HG02571 (cell line): Measurements from ENCODE around the gene PTPRE.

Experiments used
- ATAC-seq: cut with Tn5 transposase; IDR thresholded peaks from one replicate; pipeline ENCODE4 v1.9.1; 2021; ENCODE audit warnings: mild to moderate bottlenecking, moderate library complexity; ENCODE audit not compliant: unreplicated experiment

Gene PTPRE

GRCh38 chr10:128058106-128058749 is 151.3 kb downstream of the PTPRE start:
- no peak for ATAC-seq

GRCh38 chr10:128058750-128059134 is 151.8 kb downstream of the PTPRE start:
- no peak for ATAC-seq

- ATAC-seq = no peak
Observed at GRCh38 chr10:128059266-128059981, 152.5 kb downstream of the PTPRE start.

DNA sequence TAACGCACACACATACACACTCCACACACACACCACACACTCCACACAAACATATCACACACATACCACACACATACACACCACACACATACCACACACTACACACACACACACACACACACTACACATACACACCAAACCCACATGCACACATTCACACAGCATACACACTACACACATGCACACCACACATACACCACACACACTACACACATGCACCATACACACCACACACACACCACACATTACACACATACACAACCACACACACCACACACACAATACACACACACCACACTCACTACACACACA is 153.0 kb downstream of the PTPRE start:
- ATAC-seq = no peak

DNA sequence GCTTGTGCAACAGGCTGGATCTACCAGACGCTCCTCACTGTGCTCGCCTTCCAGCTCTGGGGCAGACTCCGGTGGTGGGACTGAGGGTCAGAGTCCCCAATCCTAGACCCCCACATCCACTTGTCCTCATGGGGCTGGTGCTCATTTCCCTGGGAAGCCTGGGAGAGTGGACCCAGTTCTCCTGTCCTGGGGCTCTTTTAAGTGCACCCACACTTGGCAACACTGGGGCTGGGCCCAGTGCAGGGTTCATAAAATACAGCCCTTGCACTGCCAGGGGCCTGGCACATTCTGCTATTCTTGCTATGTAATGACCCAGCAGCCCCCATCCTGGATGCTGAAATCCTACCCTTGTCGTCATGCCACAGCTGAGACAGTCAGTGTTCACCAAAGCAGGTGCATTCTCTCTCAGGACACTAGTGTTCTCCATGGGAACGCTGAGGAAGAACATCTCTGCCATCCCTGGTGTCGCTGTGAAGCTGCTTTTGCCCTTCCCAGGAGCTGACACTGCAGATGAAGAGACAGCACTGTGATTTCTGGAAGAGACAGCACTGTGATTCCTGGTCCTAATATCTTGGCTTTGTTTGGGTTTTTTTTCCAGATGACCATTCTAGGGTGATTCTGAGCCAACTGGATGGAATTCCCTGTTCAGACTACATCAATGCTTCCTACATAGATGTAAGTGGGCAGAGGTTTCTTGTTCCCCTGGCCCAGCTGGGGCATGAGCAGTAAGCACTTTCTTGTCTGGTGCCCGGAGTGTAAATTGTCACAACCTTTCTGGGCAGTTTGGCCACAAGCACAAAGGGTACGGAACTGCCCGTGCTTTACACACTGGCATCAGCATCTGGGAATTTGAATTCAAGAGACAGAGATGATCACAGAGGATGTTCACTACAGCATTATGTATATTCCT is 153.7 kb downstream of the PTPRE start:
- no peak for ATAC-seq

- no peak for ATAC-seq
Observed at GRCh38 chr10:128061306-128062300, 154.7 kb downstream of the PTPRE start.

DNA sequence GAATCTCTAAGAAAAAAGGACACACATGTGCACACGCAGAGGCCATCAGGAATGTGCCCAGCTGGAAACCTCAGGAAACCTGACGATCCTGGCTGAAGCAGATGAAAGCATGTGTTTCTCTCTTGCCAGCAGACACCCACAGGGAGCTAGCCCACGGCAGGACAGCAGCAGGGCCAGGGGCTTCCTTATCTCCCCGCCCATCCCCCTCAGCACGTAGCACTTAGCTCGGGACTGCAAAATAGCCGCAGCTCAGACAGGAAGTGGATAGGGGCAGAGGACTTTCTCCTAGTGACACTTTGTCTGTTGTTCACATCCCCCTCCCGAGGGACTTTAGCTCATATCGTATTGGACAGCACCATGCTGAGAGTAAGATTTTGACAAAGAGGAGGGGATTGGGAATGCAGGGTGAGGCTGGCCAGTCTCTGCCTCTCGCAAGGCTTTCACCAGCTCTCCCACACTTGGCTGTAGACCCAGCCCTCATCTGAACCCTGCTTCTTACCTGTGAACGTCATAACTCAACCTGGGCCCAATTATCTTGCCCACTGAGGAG is 155.5 kb downstream of the PTPRE start:
- no peak for ATAC-seq

DNA sequence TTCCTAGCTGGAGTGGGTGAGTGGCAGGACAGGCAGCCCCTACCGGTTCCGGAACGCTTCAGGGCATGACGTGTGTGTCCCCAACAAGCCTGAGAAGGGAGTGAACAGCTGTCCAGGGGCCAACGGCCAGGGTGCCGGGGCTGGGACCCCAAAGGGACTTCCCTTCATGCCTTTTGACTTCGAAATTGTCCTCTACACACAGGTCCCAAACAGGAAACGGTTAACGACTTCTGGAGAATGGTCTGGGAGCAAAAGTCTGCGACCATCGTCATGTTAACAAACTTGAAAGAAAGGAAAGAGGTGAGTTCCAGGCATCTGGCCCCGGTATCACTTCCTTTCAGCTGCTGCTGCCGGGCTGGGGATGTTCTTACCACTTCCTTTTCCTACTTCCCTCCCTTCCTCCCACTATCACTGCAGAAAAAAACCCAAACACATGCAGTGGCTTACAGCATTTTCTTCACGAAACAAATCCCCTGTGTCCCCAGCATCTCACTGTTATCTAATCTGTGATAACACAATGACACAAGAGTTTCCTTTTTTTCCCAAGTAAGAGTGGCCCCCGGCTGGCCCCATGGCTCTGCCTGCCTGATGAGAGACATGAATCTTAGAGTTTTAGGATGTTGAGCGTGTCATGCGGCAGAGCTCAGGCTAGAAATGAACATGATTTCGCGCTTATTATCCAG is 156.1 kb downstream of the PTPRE start:
- peak; percentile 43 for ATAC-seq

GRCh38 chr10:128063736-128064107 is 156.8 kb downstream of the PTPRE start:
- peak; percentile 38 for ATAC-seq

DNA sequence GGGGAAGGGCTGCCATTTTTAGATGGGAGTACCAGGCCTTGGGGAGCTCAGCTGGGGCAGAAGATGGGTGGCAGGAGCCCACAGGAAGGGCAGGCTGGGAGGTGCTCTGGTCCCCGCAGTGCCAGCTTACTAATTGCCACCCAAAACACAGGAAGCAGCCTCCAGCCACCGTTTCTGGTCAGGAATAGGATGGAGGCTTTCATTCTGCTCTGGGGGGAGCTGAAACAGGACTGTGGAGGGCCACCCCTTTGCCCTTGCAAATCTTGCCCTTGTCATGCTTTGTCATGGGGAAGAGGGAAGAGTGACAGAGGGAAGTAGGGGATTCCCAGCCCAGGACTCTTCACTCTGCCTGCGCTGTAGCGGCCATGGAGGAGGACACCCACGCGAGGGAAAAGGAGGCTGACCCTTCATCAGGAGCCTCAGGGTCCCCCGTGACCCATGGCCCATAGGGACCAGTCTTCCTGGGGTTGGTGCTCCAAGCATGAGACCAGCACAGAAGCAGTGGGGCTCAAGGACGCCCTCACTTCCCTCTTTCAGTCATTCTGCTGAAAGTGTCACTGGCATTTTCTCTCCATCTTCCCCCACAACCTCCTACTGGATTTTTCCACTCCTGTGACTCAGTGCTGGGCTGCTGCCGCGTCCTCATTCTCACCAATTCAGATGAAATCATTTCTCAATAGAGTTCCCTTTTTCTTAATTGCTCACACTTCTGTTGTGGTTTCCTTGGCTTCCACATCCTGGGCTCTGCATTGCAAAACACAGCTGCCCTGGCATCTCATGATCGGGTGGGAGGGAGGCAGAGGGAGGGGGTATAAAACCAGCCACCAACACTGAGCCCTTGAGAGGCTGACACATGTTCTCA is 157.4 kb downstream of the PTPRE start:
- peak; percentile 32 for ATAC-seq

GRCh38 chr10:128064970-128065580 is 158.2 kb downstream of the PTPRE start:
- peak; percentile 24 for ATAC-seq

DNA sequence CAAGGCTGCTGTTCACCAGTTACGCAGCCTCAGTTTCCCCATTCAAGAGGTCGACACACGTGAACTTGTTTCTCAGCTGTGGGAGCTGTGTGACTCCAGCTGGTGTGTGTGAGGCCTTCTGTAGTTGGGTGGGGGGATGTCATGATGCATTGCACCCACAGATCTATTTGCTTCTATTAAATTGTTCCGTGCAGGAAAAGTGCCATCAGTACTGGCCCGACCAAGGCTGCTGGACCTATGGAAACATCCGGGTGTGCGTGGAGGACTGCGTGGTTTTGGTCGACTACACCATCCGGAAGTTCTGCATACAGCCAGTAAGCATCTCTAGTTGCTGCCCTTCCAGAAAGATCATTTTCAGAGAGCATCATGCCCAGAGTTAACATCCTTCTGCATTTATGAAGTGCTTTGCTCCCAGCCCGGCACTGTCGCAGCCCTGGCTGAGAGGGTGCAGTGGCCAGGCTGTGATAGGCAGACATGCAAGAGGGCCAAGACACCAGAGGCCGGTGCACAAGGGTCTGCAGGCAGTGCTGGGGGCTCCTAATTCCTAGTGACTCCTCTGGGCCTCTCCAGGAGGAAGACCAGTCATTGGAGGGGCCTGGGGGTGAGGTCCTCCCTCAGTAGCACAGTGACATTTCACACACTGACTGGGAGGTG is 159.1 kb downstream of the PTPRE start:
- no peak for ATAC-seq

DNA sequence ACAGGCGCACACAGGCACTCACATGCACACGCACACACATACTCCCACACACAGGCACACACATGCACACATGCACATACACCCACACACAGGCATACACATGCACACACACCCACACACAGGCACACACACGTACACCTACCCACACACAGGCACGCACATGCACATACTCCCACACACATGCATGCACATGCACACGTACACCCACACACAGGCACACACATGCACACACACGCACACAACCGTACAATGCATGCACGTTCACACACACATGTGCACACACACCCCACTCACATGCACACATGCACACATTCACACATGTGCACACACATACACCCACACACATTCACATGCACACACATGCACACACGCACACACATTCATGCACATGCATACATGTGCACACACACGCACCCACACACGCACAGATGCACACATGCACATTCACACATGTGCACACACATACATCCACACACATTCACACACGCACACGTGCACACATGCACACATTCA is 160.0 kb downstream of the PTPRE start:
- no peak for ATAC-seq

- ATAC-seq = no peak
Observed at GRCh38 chr10:128067691-128068397, 160.9 kb downstream of the PTPRE start.

DNA sequence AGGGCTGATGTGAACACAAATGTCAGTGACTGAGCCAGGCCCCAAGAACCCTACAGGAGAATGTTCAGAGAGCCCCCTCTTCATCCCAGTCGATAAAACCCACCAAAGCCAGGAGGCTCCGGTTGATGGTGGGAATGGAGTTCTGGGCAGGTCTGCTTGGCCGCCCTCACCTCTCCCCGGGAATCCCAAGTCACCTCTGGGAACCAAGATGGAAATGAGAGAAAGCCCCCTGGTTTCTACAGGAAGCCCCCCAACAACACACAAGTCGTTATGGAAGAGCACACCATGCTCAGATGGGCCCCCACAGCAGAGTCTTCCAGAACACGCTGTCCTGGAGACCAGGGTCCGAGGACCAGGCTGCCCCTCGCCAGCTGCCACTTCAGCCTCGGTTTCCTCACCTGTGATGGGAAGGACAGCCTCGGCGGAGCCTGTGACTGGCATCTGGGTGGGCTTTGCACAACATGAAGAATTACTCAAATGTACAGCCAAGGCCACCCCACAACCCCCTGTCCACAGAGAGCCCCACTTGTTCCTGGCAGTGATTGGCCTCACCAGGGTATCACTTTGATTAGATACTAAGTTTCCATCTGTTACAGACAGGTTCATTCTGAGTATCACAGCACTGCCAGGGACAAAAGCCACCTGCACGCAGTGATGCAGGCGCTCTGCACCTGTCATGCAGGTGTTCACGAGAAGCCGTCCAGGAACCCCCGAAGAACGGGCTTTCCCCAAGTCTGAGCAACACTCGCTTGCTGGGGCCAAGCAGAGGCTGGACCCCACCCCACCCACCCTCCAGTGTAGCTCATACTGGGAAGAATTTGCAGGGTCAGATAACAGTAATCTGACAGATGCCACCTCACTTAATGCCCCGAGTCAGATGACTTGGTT is 161.7 kb downstream of the PTPRE start:
- ATAC-seq = no peak
